SH-SY5Y (cell line): ENCODE data around the gene TAAR8.

Experiments used
- GATA2 ChIP-seq: IDR thresholded peaks from 2 replicates; pipeline ENCODE4 v1.6.1; 2011; ENCODE audit warnings: mild to moderate bottlenecking, low read depth, low read length
- GATA3 ChIP-seq: IDR thresholded peaks from 2 replicates; pipeline ENCODE4 v1.6.1; 2011; ENCODE audit warnings: low read depth, mild to moderate bottlenecking, low read length, moderate library complexity

The TAAR8 gene

DNA sequence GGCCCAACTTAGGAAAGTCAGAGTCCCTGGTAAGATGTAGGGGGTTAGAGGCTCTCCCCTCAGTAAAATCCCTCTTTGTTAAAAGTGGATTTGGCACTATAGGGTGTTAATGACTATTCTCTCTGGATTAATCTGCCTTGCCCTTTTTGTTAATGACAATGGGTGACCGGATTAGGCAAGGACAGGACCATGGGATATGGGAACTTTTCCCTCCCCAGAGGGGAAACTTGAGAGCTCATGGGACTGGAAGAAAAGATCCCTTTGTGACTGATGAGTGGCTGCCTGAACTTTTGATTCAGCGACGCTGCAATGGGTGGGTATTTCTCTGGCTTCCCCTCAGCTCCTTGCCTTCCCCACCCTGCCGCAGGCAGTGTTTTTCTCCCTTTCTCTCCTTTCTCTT, 26.6 kb upstream of the TAAR8 start:
- TF ChIP-seq GATA3 = no peak
- TF ChIP-seq GATA2 = no peak

DNA sequence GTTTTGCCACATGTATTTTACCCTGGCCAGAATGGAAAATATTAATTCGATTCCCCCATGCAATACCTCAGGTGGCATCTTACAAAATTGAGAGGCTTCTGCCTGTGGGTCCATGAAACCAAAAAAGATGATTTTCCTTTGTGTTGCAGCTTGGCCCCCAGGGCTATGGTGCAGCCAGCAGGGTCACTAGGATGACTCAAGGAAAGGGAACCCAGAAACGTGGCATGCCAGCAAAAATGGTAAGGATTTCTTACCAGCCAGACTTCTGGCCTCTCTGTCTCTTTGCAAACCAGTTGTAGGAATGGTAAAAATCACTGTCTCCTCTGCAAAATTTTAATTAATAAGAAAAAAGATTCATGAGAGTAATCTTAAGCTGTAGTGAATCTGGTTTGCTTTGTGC, 26.0 kb upstream of the TAAR8 start:
- TF ChIP-seq GATA3 (no peak), GATA2 (no peak)

DNA sequence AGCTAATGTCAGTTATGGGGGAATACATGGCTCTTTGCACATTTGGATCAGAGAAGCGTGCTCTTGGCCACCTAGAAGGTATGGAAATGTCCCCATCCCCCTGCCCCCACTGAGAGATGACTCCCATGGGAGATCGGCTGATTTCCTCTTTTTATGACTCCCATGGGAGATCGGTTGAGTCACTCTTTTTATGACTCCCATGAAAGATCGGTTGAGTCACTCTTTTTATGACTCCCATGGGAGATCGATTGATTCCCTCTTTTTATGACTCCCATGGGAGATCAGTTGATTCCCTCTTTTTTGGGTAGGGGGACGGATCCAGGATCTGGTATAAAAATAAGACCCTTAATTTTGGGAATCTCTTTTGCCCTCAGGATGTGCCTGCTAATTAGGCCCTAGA, 24.7 kb upstream of the TAAR8 start:
- no peak for TF ChIP-seq GATA2
- TF ChIP-seq GATA3 = no peak

DNA sequence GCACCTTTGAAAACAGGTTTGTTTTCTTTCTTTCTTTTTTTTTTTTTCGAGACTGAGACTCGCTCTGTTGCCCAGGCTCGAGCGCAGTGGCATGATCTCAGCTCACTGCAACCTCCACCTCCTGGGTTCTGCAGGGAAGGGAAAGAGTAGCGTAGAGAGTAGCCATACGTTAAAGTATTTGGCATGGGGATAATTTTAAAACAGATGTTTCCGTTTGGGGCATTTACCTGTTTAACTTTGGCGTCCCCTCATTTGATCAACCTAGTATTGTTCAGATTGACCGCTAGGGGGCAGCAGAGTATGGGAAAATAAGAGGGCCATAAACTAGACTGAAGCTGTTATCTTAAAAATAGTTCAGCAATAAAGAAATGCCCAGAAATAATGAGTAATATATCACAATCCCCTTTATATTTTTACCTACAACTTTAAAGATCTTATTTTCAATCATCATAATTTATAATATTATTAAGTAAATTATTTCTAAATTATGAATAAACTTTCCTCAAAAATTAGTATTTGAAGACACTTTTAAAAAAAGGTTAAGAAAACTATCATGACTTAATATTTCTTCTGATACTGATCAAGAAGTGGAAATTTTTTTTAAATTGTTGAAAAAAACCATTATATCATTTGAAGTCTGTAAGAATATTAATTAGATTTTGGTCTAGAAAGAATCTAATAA, 22.0 kb upstream of the TAAR8 start:
- TF ChIP-seq GATA2 (no peak), GATA3 (no peak)

DNA sequence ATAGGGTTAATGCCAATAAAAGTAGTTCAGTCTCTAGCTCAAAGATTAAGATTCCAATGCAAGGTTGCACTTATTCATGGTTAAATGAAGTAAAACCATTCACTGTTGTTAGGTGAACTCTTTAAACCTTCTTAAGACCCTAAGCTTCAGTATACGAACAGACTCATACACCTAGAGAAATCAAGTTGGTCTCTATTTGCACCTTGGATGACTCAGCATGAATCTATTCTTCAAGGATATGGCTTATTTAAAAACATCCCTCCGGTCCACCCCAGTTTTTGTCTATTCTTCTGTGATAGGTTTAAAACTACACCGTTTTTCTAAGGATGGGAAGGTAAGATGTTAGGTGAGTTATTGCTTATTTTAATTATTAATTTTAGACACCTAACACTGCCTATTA, 15.3 kb upstream of the TAAR8 start:
- TF ChIP-seq GATA3 (no peak), GATA2 (no peak)

DNA sequence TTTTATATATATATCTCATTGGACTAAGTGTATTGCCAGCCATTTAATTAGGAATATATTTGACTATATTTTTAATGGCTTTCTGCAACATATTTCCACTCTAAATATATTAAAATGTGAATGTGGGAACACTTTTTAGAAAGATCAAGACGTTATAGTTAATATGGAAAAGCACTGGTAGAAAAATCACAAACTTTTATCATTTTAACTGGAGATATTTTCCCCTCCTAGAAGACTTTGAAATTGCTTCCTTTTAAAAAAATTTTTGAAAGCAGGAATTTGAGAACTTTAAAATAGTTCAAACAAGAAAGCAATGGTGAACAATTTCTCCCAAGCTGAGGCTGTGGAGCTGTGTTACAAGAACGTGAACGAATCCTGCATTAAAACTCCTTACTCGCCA, 14.5 kb upstream of the TAAR8 start, which contains the start of gene TAAR9:
TAAR9 (plus strand) TSS at position 301 of the 400 bp plus-strand sequence; CDS start at position 314, 13 bp downstream.
- TF ChIP-seq GATA2 (no peak), GATA3 (no peak)

DNA sequence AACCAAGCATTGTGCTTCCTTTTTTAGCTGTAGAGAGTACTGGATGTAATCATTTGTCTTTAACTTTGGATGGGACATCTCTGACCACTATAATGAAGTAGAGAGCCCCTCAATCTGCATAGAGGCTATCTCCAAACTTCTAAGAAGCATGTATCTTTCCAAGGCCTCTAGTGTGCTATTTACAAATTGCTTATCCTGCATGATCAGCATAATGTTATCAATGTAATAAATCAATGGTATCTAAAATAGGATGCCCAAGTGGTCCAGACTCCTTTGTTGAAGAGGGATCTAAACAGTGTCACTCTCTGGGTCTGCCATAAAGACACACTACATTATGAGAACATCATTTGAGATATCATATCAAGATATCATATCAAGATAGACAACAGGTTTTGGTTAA, 7.6 kb upstream of the TAAR8 start:
- no peak for TF ChIP-seq GATA3
- no peak for TF ChIP-seq GATA2

DNA sequence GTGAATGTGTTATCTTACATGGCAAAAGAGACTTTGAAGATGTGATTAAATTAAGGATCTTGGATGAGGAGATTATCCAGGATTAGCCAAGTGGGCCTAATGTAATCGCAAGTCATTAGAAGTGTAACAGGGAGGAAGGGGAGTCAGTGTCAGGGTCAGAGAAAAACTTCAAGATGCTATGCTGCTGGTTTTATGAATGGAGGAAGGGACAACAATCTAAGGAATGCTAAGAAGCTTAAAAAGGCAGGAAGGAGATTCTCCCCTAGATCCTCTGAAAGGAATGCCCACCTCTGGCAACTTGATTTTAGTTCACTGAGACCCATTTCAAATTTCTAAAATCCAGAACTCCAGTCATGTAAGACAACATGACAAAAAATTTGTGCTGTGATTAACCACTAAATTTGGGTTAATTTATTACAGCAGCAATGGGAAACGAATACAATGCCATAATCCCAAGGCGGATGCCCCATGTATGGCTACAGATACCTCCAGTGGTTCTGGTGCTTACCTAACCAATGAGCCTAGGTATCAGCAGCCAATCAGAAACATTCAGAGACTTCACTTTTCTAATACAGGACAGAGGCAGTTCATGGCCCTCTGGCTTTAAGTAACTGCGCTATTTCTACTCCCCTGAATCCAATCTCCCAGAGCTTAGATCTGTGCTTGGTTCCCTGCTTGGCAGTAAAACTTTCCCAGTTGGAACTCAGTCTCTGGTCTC, 3.6 kb upstream of the TAAR8 start:
- no peak for TF ChIP-seq GATA2
- no peak for TF ChIP-seq GATA3

DNA sequence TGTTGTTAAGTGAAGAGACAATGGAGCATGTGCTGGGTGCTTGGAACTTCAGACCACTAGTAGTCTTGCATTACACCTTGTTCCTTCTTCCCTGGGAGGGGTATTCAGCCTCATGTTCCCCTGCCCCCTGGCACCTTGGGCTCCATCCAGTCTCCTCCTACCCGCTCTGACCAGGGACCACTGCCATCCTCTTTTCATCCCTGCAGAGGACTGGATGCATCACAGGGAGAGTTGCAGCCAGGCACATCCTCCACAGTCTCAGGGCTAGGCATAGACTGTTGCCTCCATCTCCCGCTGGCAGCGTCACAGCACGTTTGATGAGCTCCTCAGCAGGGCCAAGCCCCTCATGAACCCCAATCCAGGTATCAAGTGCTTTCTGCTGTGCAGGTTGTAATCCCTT, 1.3 kb upstream of the TAAR8 start:
- TF ChIP-seq GATA2 = no peak
- no peak for TF ChIP-seq GATA3

DNA sequence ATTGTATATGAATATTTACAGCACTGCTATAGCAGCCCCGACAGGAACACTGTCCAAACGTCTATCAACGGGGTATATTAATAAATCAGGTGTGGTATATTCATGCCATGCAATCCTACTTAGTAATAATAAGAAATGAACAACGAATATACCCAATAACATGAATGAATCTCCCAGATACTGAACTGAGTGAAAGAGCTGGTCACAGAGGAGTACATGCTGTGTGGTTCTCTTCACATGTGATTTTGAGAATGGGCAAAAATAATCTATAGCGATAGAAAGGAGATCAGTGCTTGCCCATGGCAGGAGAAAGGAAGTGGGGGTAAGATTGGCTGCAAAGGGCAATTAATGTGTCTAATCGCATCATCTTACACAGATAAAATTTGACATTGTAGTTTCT, 13.9 kb downstream of the TAAR8 start:
- TF ChIP-seq GATA2 (no peak), GATA3 (no peak)

DNA sequence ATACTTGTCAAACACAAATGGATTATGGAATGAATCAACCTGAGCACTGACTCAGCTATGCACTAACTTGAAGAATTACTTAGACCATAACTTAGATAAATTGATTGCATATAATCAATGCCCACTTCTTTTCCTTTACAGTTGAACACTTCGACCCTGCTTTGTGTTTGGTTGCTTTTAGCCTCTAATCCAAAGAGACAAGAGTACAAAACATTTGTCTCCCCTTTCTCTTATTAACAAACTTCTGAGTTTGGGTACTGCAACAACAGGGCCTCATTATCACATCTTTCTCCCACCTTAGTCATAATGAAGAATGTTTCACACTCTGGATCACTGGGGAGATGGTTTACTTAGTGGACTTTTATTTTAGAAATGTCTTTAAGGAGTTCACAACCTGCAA, 15.1 kb downstream of the TAAR8 start:
- TF ChIP-seq GATA3 (no peak), GATA2 (no peak)

DNA sequence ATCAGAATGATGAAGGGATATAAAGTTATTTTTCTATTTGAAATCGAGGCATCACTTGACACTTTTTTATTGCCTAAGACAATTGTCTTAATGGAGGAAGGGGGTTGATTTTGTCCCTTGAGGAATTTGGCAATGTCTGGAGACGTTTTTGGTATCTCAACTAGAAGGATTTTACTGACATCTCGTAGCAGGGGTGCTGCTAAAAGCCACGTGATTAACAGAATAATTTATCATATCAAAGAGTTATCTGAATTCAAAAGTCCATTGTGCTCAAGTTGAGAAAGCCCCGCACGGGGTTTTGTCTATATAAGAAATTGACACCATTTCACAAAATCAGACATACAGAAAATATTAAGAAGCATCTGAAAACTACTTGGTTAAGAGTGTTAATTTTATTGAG, 16.1 kb downstream of the TAAR8 start:
- TF ChIP-seq GATA2 (no peak), GATA3 (no peak)

DNA sequence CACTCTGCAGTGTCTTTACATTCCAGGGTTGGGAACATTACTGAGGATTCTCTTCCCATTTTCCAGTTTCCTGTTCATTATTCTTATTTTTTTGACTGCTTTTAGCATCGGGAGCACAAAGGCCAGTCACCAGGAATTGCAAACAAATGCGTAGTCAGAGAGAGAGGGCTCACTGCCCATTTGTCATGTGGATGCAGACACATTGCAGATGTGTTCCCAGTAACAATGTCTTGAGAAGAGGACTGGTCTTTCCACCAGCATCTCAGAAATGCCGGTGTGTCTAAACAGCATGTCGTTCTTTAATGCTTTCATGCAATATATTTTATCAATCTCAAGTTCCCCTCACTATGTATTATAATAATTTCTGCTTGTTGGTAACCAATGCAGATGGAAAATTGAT, 16.7 kb downstream of the TAAR8 start:
- TF ChIP-seq GATA2 = no peak
- TF ChIP-seq GATA3 = no peak

DNA sequence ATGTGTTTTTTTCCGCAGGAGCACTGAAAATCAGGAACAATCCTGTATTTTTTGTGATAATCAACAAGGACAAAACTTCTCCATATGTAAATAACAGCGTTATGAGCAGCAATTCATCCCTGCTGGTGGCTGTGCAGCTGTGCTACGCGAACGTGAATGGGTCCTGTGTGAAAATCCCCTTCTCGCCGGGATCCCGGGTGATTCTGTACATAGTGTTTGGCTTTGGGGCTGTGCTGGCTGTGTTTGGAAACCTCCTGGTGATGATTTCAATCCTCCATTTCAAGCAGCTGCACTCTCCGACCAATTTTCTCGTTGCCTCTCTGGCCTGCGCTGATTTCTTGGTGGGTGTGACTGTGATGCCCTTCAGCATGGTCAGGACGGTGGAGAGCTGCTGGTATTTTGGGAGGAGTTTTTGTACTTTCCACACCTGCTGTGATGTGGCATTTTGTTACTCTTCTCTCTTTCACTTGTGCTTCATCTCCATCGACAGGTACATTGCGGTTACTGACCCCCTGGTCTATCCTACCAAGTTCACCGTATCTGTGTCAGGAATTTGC, 17.8 kb downstream of the TAAR8 start, which contains the start of gene TAAR6:
TAAR6 (plus strand) TSS at position 102 of the 557 bp plus-strand sequence; CDS start at position 102, 0 bp downstream.
- no peak for TF ChIP-seq GATA2
- TF ChIP-seq GATA3 = no peak

DNA sequence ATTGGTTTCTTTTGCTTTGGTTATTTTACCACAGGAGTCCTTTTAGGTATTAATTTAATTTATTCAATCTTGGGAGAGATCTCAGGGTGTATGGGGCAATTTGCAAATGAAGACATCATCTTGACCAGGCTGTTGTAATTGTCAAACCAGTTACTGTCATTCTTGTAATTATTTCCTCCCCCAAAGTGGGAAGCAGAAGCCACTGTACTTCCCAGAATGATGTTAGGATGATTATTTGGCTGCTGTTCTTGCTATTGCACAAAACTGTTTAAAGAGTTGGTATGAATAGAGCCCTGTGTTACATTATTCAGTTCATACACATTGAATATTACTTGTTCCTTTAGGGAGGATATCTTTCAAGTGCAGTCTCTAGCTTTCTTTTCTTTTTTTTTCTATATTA, 19.3 kb downstream of the TAAR8 start:
- TF ChIP-seq GATA2 (no peak), GATA3 (no peak)

DNA sequence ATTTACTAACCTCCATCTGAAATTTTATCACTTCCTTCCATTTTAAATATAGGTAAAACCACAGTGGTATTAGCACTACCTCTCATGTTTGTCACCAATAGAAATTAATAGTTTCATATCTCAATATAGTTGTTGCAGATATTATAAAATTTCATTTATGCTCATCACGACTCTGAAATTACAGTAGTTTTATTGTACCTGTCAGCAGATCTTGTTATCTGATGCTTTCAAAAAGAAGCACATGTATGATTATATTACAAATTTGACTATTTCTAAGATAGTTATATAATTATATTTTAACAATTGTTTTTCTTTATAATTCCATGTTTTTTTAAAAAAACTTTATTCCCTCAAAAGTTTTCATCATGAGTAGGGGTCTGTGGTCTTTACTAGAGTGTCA, 32.2 kb downstream of the TAAR8 start:
- TF ChIP-seq GATA2 (no peak), GATA3 (no peak)
